NCI-H2196 (cell line): ENCODE measurements around the gene SYNGR1.

Source experiments
- DNase-seq: peaks from one replicate; lab custom pipeline; 2025; ENCODE audit not compliant: unreplicated experiment; lab: John Stamatoyannopoulos, UW

Gene SYNGR1

GRCh38 chr22:39368461-39368911, 18.7 kb downstream of the SYNGR1 start:
- no peak for DNase-seq

- no peak for DNase-seq
Observed at GRCh38 chr22:39369186-39369585, 19.4 kb downstream of the SYNGR1 start.

GRCh38 chr22:39369586-39369985, 19.8 kb downstream of the SYNGR1 start:
- no peak for DNase-seq

- DNase-seq: no peak
Observed at GRCh38 chr22:39371732-39372131, 21.9 kb downstream of the SYNGR1 start.

- DNase-seq: no peak
Observed at GRCh38 chr22:39374191-39374590, 24.4 kb downstream of the SYNGR1 start.

- DNase-seq: no peak
Observed at GRCh38 chr22:39374801-39375200, 25.0 kb downstream of the SYNGR1 start.

GRCh38 chr22:39375646-39376045, 25.9 kb downstream of the SYNGR1 start:
- no peak for DNase-seq

- no peak for DNase-seq
Observed at GRCh38 chr22:39379756-39380730, 30.3 kb downstream of the SYNGR1 start.

- no peak for DNase-seq
Observed at GRCh38 chr22:39381009-39381755, 31.4 kb downstream of the SYNGR1 start.

- no peak for DNase-seq
Observed at GRCh38 chr22:39381930-39382329, 32.1 kb downstream of the SYNGR1 start.

GRCh38 chr22:39382410-39382809, 32.6 kb downstream of the SYNGR1 start:
- no peak for DNase-seq

- DNase-seq: no peak
Observed at GRCh38 chr22:39383841-39384625, 34.2 kb downstream of the SYNGR1 start.

GRCh38 chr22:39384750-39385480, 35.1 kb downstream of the SYNGR1 start:
- no peak for DNase-seq

GRCh38 chr22:39388261-39389011, 38.6 kb downstream of the SYNGR1 start:
- DNase-seq: no peak

- no peak for DNase-seq
Observed at GRCh38 chr22:39389420-39389819, 39.6 kb downstream of the SYNGR1 start.

- DNase-seq: no peak
Observed at GRCh38 chr22:39392341-39392948, 42.7 kb downstream of the SYNGR1 start.

- DNase-seq: no peak
Observed at GRCh38 chr22:39395936-39396796, 46.4 kb downstream of the SYNGR1 start.

GRCh38 chr22:39396797-39397195, 47.0 kb downstream of the SYNGR1 start:
- DNase-seq: no peak

- DNase-seq: no peak
Observed at GRCh38 chr22:39401301-39401631, 51.5 kb downstream of the SYNGR1 start.
